HL-60 (cell line): Measurements from ENCODE around the gene SPATA31D4.
"Not testable (repeated sequence)": the region's sequence is repeated elsewhere in the genome, so short reads cannot be mapped to it uniquely, and the experiment has no call there.

Experiments
- DNase-seq, 2 experiments: peaks; one replicate each; pipeline ENCODE4 v3.0.0-alpha.2; 2010 to 2020; ENCODE audit warnings: low read depth in 1 of 2, low spot score in 1 of 2
- H3K27ac ChIP-seq: fragments of 250-450 bp; sonication (Bioruptor Pico); replicated peaks from 2 replicates; pipeline ENCODE4 v1.5.1; 2020; ENCODE audit warnings: mild to moderate bottlenecking, moderate library complexity
- H3K27me3 ChIP-seq: fragments of 250-450 bp; sonication (Bioruptor Pico); 2 replicates; pipeline ENCODE4 v1.5.1; 2021; ENCODE audit warnings: mild to moderate bottlenecking, moderate library complexity; ENCODE audit not compliant: insufficient read depth, poor library complexity, severe bottlenecking
- H3K4me3 ChIP-seq: replicated peaks from 2 replicates; pipeline ENCODE4 v1.5.1; 2011; ENCODE audit warnings: mild to moderate bottlenecking, control low read depth, low read length; ENCODE audit not compliant: insufficient read depth
- GABPA ChIP-seq: IDR thresholded peaks from 2 replicates; pipeline ENCODE4 v1.6.1; 2012; ENCODE audit warnings: low read depth
- POLR2AphosphoS5 ChIP-seq: IDR thresholded peaks from 2 replicates; pipeline ENCODE4 v1.6.1; 2012; ENCODE audit warnings: low read depth
- SPI1 ChIP-seq: IDR thresholded peaks from 2 replicates; pipeline ENCODE4 v1.6.1; 2012; ENCODE audit warnings: low read depth, mild to moderate bottlenecking, borderline replicate concordance
- TF ChIP-seq, protein P1 (sequence below): IDR thresholded peaks from 2 replicates; pipeline ENCODE4 v1.6.1; 2012; ENCODE audit warnings: low read depth; ENCODE audit not compliant: insufficient replicate concordance
- TF ChIP-seq, protein P2 (sequence below): IDR thresholded peaks from one replicate; pipeline ENCODE4 v1.5.1; 2011; ENCODE audit warnings: low read length, control low read depth, inconsistent platforms; ENCODE audit not compliant: insufficient read depth

Gene SPATA31D4

DNA sequence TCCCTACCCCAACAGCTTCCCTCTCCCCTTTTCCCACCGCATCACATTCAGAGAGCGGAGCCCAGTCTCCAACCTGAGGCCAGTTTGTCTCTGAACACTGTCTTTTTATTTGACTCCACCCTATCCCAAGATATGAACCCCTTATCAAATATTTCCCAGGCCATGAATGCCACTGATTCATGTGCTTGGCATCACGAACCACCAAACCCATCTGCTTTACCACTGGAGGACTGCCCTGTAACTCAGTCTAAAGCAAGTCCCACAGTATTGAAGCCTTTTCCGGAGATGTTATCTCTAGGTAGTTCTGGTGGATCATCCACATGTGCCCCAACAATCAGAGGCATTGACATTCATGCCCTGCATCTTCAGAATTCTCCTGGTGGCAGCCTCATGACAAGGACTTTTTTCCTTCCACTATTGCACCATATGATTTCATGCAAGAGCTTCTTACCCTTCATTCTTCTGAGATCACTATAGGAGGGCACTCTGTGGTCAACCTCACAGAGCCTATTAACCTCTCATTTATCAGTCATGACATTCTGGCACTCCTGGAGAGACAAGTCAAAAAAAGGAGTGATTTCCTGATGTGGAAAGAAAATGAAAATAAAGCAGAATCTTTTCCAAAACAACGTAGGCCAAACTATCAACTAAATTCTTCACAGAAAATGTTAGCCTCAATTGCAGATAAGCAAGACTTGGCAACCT, 12.3 kb upstream of the SPATA31D4 start:
- no peak overlapping the region for H3K4me3 ChIP-seq
- no peak for DNase-seq
- H3K27ac ChIP-seq: no peak overlapping the region
- no peak for TF ChIP-seq POLR2AphosphoS5
- TF ChIP-seq GABPA: no peak
- no peak for TF ChIP-seq SPI1
- TF ChIP-seq, protein P1, sequence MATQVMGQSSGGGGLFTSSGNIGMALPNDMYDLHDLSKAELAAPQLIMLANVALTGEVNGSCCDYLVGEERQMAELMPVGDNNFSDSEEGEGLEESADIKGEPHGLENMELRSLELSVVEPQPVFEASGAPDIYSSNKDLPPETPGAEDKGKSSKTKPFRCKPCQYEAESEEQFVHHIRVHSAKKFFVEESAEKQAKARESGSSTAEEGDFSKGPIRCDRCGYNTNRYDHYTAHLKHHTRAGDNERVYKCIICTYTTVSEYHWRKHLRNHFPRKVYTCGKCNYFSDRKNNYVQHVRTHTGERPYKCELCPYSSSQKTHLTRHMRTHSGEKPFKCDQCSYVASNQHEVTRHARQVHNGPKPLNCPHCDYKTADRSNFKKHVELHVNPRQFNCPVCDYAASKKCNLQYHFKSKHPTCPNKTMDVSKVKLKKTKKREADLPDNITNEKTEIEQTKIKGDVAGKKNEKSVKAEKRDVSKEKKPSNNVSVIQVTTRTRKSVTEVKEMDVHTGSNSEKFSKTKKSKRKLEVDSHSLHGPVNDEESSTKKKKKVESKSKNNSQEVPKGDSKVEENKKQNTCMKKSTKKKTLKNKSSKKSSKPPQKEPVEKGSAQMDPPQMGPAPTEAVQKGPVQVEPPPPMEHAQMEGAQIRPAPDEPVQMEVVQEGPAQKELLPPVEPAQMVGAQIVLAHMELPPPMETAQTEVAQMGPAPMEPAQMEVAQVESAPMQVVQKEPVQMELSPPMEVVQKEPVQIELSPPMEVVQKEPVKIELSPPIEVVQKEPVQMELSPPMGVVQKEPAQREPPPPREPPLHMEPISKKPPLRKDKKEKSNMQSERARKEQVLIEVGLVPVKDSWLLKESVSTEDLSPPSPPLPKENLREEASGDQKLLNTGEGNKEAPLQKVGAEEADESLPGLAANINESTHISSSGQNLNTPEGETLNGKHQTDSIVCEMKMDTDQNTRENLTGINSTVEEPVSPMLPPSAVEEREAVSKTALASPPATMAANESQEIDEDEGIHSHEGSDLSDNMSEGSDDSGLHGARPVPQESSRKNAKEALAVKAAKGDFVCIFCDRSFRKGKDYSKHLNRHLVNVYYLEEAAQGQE: no peak
- TF ChIP-seq, protein P2, sequence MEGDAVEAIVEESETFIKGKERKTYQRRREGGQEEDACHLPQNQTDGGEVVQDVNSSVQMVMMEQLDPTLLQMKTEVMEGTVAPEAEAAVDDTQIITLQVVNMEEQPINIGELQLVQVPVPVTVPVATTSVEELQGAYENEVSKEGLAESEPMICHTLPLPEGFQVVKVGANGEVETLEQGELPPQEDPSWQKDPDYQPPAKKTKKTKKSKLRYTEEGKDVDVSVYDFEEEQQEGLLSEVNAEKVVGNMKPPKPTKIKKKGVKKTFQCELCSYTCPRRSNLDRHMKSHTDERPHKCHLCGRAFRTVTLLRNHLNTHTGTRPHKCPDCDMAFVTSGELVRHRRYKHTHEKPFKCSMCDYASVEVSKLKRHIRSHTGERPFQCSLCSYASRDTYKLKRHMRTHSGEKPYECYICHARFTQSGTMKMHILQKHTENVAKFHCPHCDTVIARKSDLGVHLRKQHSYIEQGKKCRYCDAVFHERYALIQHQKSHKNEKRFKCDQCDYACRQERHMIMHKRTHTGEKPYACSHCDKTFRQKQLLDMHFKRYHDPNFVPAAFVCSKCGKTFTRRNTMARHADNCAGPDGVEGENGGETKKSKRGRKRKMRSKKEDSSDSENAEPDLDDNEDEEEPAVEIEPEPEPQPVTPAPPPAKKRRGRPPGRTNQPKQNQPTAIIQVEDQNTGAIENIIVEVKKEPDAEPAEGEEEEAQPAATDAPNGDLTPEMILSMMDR: no peak
- no peaks in the 10 kb centered on the region for H3K27me3 ChIP-seq

DNA sequence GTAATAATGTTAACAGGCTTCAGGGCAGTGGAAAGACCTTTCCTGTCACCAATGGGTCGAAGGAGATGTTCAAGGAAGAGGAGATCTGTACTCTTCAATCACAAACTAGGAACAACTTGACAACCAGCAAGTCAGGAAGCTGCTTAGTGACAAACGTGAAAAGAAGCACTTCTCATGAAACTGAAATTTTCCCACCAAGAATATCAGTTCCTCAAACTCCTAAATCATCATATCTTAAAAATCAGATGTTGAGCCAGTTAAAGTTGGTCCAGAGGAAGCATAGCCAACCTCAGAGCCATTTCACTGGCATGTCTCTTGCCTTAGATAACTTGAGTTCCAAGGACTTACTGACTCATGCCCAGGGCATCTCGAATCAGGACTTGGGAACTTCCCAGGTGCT, 9.7 kb upstream of the SPATA31D4 start:
- not testable (repeated sequence) for H3K4me3 ChIP-seq, DNase-seq, H3K27ac ChIP-seq, H3K27me3 ChIP-seq

DNA sequence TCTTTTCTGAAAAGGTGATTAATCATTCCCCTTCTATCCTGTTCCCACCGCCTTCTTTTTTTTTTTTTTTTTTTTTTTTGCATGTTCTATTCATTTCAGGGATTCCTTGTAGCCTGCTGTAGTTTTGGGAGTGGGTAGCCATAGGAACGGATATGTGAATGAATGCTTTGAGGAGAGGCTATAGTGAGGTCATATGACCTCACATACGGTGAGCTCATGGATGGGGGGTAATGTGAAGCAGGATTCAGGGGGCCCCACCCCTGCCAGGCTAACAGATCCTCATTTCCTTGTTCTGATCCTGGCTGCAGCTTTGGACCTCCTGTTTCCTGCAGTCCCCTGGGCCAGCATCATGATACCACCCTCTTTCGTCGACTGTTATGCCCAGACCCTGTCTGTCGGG, 1.9 kb downstream of the SPATA31D4 start:
- H3K27ac ChIP-seq, H3K27me3 ChIP-seq, DNase-seq, H3K4me3 ChIP-seq: not testable (repeated sequence)

DNA sequence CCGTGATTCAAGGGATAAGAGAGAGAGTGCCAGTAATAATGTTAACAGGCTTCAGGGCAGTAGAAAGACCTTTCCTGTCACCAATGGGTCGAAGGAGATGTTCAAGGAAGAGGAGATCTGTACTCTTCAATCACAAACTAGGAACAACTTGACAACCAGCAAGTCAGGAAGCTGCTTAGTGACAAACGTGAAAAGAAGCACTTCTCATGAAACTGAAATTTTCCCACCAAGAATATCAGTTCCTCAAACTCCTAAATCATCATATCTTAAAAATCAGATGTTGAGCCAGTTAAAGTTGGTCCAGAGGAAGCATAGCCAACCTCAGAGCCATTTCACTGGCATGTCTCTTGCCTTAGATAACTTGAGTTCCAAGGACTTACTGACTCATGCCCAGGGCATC, 5.3 kb downstream of the SPATA31D4 start:
- not testable (repeated sequence) for DNase-seq, H3K27ac ChIP-seq, H3K27me3 ChIP-seq, H3K4me3 ChIP-seq

DNA sequence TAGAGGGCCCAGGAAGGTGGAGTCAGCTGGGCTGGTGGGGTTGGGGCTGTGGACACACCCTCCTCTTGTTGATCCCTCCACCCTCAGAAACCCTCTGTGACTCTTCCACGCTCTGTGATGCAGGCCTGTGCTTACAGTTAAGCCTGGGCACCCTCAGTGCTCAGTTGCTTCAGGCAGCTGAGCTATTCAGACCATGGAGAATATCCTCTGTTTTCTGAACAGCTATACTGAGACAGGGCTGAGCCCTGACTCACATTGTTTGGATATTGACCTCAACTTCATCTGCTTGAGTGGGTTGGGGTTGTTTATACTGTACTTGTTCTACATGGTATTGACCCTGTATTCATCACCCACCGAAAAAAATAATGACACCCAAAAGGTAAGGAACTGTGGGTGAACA, 15.2 kb downstream of the SPATA31D4 start, which contains the start of gene SPATA31D3:
Gene SPATA31D3, plus strand, starts transcription at position 108 of the 400 bp plus-strand sequence. Its CDS starts 86 bp downstream, at position 194.
- not testable (repeated sequence) for DNase-seq, H3K4me3 ChIP-seq, H3K27ac ChIP-seq, H3K27me3 ChIP-seq

DNA sequence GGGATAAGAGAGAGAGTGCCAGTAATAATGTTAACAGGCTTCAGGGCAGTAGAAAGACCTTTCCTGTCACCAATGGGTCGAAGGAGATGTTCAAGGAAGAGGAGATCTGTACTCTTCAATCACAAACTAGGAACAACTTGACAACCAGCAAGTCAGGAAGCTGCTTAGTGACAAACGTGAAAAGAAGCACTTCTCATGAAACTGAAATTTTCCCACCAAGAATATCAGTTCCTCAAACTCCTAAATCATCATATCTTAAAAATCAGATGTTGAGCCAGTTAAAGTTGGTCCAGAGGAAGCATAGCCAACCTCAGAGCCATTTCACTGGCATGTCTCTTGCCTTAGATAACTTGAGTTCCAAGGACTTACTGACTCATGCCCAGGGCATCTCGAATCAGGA, 20.4 kb downstream of the SPATA31D4 start:
- not testable (repeated sequence) for DNase-seq, H3K4me3 ChIP-seq, H3K27ac ChIP-seq, H3K27me3 ChIP-seq

DNA sequence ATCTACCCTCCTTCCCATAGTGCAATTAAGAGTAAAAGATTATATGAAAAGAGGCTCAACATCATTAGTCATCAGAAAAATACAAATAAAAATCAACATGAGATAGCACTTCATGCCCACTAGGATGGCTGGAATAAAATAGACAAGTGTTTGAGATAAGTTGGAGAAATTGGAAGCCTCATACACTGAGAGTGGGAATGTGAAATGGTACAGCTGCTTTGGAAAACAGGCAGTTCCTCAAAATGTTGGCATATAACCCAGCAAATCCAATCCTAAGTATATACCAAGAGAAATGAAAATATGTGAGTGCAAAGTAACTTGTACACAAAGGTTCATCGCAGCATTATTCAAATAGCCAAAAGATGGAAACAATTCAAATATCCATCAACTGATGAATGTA, 24.9 kb downstream of the SPATA31D4 start:
- no peak for TF ChIP-seq POLR2AphosphoS5
- TF ChIP-seq GABPA: no peak
- TF ChIP-seq, protein P1: no peak
- TF ChIP-seq SPI1: no peak
- TF ChIP-seq, protein P2: no peak
- H3K27me3 ChIP-seq: no peaks in the 10 kb centered on the region

More for the DNA sequence above, 24.9 kb downstream of the SPATA31D4 start:
- no peak for DNase-seq
- no peak overlapping the region for H3K27ac ChIP-seq
- no peak overlapping the region for H3K4me3 ChIP-seq
